Breast epithelium (tissue), 3 donors: ENCODE measurements around the gene NRCAM.

ENCODE experiments used
- CTCF ChIP-seq, 3 donors: fragments of 450-650 bp; IDR thresholded peaks; one replicate each; pipeline ENCODE4 v1.5.1; 2016 to 2017; ENCODE audit warnings: antibody characterized with exemption in 3 of 3, mild to moderate bottlenecking in 3 of 3, moderate library complexity in 3 of 3
- POLR2AphosphoS5 ChIP-seq, 3 donors: sonication (generic); formaldehyde crosslinking; IDR thresholded peaks; one replicate each; pipeline ENCODE4 v1.6.1; 2017; ENCODE audit warnings: antibody characterized with exemption in 3 of 3

DNA sequence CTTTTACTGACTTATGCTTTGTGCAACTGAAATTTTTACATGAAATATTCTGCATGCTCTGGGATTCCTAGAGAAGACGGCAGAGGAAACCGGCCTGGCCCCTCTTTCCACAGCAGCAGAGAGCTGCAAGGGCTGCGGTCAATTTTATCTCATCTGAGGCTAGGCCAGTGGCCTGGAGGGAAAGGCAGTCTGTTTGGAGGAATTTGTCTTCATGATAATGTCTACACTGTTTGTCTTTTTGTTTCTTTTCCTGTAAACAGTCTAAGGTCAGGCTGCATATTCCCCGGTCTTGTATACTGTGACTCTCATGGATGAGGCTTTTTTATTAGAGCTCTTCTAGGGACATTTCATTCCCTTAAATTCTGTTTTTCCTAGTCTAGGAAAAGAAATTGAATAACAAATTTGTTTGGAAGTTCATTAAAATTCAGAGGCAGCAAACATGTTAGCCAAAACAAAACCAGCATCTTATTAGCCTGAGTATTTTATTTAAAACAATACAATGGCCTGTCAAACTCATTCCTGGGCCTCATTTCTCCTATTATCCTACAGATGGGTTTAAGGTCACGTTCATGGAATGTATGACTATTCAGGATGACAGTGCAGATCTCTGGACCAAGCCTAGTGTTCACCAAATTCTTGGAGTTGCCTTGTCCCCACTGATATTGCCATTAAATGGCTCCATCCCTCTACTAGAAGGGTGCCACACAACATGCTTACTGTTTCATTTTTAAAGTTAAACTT lies 352.5 kb downstream of the NRCAM start:
- TF ChIP-seq CTCF (IDR thresholded peaks at IDR 0.05) (no peak), POLR2AphosphoS5 (IDR thresholded peaks at IDR 0.05) (no peak)
